ENCODE results near the gene MAP3K14.

MAP3K14 gene

DNA sequence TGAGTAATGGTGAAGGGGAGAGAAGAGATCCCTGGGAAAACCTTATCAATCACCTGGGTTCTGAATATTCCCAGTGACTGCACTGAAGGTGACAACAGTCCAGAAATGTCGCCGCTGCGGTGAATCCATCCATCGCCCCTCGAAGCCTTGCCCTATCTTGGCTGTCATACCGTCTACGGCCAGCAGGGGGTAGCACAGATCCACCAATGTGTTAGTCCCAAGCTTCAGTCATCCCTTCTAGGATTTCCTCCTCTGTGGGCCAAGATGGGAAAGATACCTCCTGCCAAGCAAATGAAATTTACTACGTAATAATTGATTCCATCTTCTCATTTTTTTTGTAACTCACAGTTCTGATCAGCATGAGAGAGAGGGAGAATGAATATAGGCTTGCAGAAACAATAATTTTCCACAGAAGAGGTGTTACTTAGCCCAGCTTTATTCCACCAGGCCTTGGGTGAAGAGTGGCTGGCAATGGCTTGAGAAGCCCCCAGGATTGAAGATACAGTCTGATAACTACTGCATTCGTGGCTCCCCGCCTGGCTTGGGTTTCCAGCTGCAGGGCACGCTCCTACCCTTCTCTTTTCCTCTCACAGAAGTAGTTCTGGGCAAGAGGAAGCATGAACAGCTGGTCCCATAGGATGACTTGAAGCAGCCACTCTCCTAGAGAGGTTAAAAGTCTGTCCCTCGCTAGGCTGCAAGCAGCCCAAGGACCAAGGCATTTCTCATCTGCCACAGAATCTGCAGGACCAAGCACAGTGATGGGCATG lies 97.7 kb downstream of the MAP3K14 start:
- no peak for DNase-seq
